H9 (cell line): ENCODE measurements around the gene LRG1. TPM values are rescaled to one million over a fixed set of nuclear protein-coding genes. Genes with fewer than 3 reads are reported as not detected.

Experiments used
- DNase-seq: peaks from one replicate; pipeline ENCODE4 v3.0.0-alpha.2; 2017
- H2AFZ ChIP-seq: one replicate; pipeline ENCODE4 v1.6.1; 2013; ENCODE audit warnings: mild to moderate bottlenecking, low read length, control low read depth, moderate library complexity
- H2AK5ac ChIP-seq: 2 replicates; pipeline ENCODE4 v1.6.1; 2013; ENCODE audit warnings: low read length, control low read depth, mixed read lengths; ENCODE audit not compliant: insufficient read length
- H2BK120ac ChIP-seq: one replicate; pipeline ENCODE4 v1.6.1; 2013; ENCODE audit warnings: low read depth, mild to moderate bottlenecking, low read length, control low read depth, inconsistent platforms; ENCODE audit not compliant: poor library complexity, severe bottlenecking
- H2BK12ac ChIP-seq: 2 replicates; pipeline ENCODE4 v1.6.1; 2013; ENCODE audit warnings: low read length, control low read depth, mixed read lengths, low read depth; ENCODE audit not compliant: insufficient read length
- H2BK15ac ChIP-seq: 2 replicates; pipeline ENCODE4 v1.6.1; 2013; ENCODE audit warnings: low read depth, low read length, control low read depth
- H2BK20ac ChIP-seq: one replicate; pipeline ENCODE4 v1.6.1; 2013; ENCODE audit warnings: low read depth, mild to moderate bottlenecking, low read length, control low read depth, inconsistent platforms; ENCODE audit not compliant: poor library complexity, severe bottlenecking
- H2BK5ac ChIP-seq: 2 replicates; pipeline ENCODE4 v1.6.1; 2013; ENCODE audit warnings: low read length, control low read depth, mixed read lengths; ENCODE audit not compliant: insufficient read length
- H3K14ac ChIP-seq: 2 replicates; pipeline ENCODE4 v1.6.1; 2013; ENCODE audit warnings: low read length, control low read depth; ENCODE audit not compliant: insufficient read depth
- H3K18ac ChIP-seq: 2 replicates; pipeline ENCODE4 v1.6.1; 2013; ENCODE audit warnings: low read depth, mild to moderate bottlenecking, mixed read lengths, low read length, control low read depth; ENCODE audit not compliant: insufficient read length
- H3K23ac ChIP-seq: 2 replicates; pipeline ENCODE4 v1.6.1; 2013; ENCODE audit warnings: low read length, control low read depth, mixed read lengths, low read depth; ENCODE audit not compliant: insufficient read length
- H3K23me2 ChIP-seq: 2 replicates; pipeline ENCODE4 v1.6.1; 2013; ENCODE audit warnings: low read depth, mild to moderate bottlenecking, mixed read lengths, low read length, control low read depth; ENCODE audit not compliant: insufficient read length, poor library complexity, severe bottlenecking
- H3K27ac ChIP-seq: 2 replicates; pipeline ENCODE4 v1.5.1; 2013; ENCODE audit warnings: low read length, control low read depth, mixed read lengths, low read depth; ENCODE audit not compliant: insufficient read length
- H3K27me3 ChIP-seq: 2 replicates; pipeline ENCODE4 v1.6.1; 2013; ENCODE audit warnings: low read length, control low read depth, inconsistent platforms; ENCODE audit not compliant: insufficient read depth
- H3K4ac ChIP-seq: 2 replicates; pipeline ENCODE4 v1.6.1; 2013; ENCODE audit warnings: low read depth, mild to moderate bottlenecking, control low read depth, inconsistent platforms, low read length, moderate library complexity
- H3K4me1 ChIP-seq: 2 replicates; pipeline ENCODE4 v1.6.1; 2013; ENCODE audit warnings: low read length, control low read depth, inconsistent platforms; ENCODE audit not compliant: insufficient read depth
- H3K4me2 ChIP-seq: 2 replicates; pipeline ENCODE4 v1.6.1; 2013; ENCODE audit warnings: low read length, control low read depth, mixed read lengths; ENCODE audit not compliant: insufficient read length, insufficient read depth
- H3K56ac ChIP-seq: 2 replicates; pipeline ENCODE4 v1.6.1; 2013; ENCODE audit warnings: low read depth, mild to moderate bottlenecking, mixed read lengths, low read length, control low read depth; ENCODE audit not compliant: insufficient read length
- H3K79me1 ChIP-seq: 2 replicates; pipeline ENCODE4 v1.6.1; 2013; ENCODE audit warnings: low read depth, mild to moderate bottlenecking, moderate library complexity, low read length, control low read depth, inconsistent platforms; ENCODE audit not compliant: insufficient read depth, poor library complexity, severe bottlenecking
- H3K79me2 ChIP-seq: 2 replicates; pipeline ENCODE4 v1.6.1; 2013; ENCODE audit warnings: low read length, control low read depth, inconsistent platforms; ENCODE audit not compliant: insufficient read depth
- H3K9ac ChIP-seq: 2 replicates; pipeline ENCODE4 v1.6.1; 2013; ENCODE audit warnings: low read length, control low read depth, mixed read lengths; ENCODE audit not compliant: insufficient read length; ENCODE audit errors: extremely low read depth
- H3K9me3 ChIP-seq: one replicate; pipeline ENCODE4 v1.6.1; 2013; ENCODE audit warnings: low read depth, low read length, inconsistent platforms; ENCODE audit not compliant: control insufficient read depth
- H3T11ph ChIP-seq: one replicate; pipeline ENCODE4 v1.6.1; 2013; ENCODE audit warnings: mild to moderate bottlenecking, low read length, control low read depth, inconsistent platforms
- H4K20me1 ChIP-seq: one replicate; pipeline ENCODE4 v1.6.1; 2013; ENCODE audit not compliant: control insufficient read depth, insufficient read length, insufficient read depth
- H4K5ac ChIP-seq: 2 replicates; pipeline ENCODE4 v1.6.1; 2013; ENCODE audit warnings: low read depth, mild to moderate bottlenecking, mixed read lengths, low read length, control low read depth; ENCODE audit not compliant: insufficient read length
- H4K8ac ChIP-seq: replicated peaks from 2 replicates; pipeline ENCODE4 v1.6.1; 2013; ENCODE audit warnings: low read length, control low read depth, mixed read lengths, low read depth; ENCODE audit not compliant: insufficient read length
- H4K91ac ChIP-seq: 2 replicates; pipeline ENCODE4 v1.6.1; 2013; ENCODE audit warnings: low read depth, mild to moderate bottlenecking, moderate library complexity, mixed read lengths, low read length, control low read depth; ENCODE audit not compliant: insufficient read length
- H3K27ac Mint-ChIP-seq, 3 experiments: 2 replicates in 2 of 3; 3 replicates in 1 of 3; pipeline ENCODE4 v1.8.0; 2020 to 2021; ENCODE audit warnings: mixed read lengths in 3 of 3, mild to moderate bottlenecking in 1 of 3, moderate library complexity in 1 of 3
- H3K27me3 Mint-ChIP-seq: 2 replicates; pipeline ENCODE4 v1.8.0; 2021; ENCODE audit warnings: low read depth, mild to moderate bottlenecking, moderate library complexity, mixed read lengths
- H3K36me3 Mint-ChIP-seq, 3 experiments: 2 replicates in 2 of 3; 3 replicates in 1 of 3; pipeline ENCODE4 v1.8.0; 2020 to 2021; ENCODE audit warnings: low read depth in 3 of 3, mixed read lengths in 3 of 3; ENCODE audit not compliant: insufficient read depth in 1 of 3
- H3K4me1 Mint-ChIP-seq, 2 experiments: 2 replicates each; pipeline ENCODE4 v1.8.0; 2020; ENCODE audit warnings: mixed read lengths in 2 of 2
- H3K4me3 Mint-ChIP-seq, 2 experiments: 2 replicates in 1 of 2; 3 replicates in 1 of 2; pipeline ENCODE4 v1.8.0; 2020 to 2021; ENCODE audit warnings: mild to moderate bottlenecking in 2 of 2, mixed read lengths in 2 of 2, moderate library complexity in 1 of 2
- H3K9me3 Mint-ChIP-seq, 2 experiments: 2 replicates in 1 of 2; 3 replicates in 1 of 2; pipeline ENCODE4 v1.8.0; 2020; ENCODE audit warnings: mild to moderate bottlenecking in 2 of 2, mixed read lengths in 2 of 2, moderate library complexity in 1 of 2
- CTCF ChIP-seq: fragments of 200-600 bp; sonication (generic); conservative IDR thresholded peaks from 3 replicates; pipeline ENCODE4 v1.8.0; 2021; ENCODE audit warnings: antibody characterized with exemption, mild to moderate bottlenecking
- WGBS: extraction: QIAGEN DNeasy Blood & Tissue Kit; methylation state at CpG from one replicate; pipeline ENCODE4 v1.1.7; 2013; ENCODE audit warnings: missing lambda C conversion rate, low lambda C conversion rate, mixed read lengths; ENCODE audit not compliant: insufficient read length; ENCODE audit errors: extremely low coverage; 5-methylcytosine and 5-hydroxymethylcytosine counted together
- total RNA-seq: library from RNA; stranded (reverse); gene quantifications from 2 replicates; pipeline ENCODE4 v1.2.1, GENCODE V29; 2021

LRG1 gene
- total RNA-seq, 1 experiment from 2014 or later, result 0.24 TPM

DNA sequence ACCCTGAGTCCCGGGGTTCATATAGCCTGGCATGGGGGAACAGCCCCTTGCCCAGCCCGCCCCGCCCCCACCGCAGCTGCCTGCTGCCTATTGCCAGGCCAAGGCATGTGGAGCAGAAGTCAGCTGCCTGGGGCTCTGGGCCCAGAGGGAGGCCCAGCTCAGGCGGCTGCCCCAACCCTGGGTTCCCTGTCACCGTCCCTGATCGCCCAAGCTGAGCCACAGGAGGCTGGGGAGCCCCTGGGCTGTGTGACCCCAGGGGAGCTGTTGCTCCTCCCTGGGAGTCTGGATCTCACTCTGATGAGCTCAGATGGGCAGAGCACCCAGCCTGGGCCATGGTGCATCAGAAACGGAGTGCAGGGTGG, 22.9 kb downstream of the LRG1 start:
- Histone ChIP-seq H3K56ac (no peak overlapping the region), H3K79me2 (no peaks in the 10 kb centered on the region), H3K27ac (no peak overlapping the region), H3K27me3 (peaks cover 3% of the 10 kb centered on the region; the same call in 1 of the 2 replicates), H3K9ac (no peak overlapping the region), H4K91ac (no peak overlapping the region), H2BK12ac (no peak overlapping the region), H3T11ph (no peak overlapping the region), H2BK20ac (no peak overlapping the region), H3K14ac (no peak overlapping the region), H4K20me1 (no peaks in the 10 kb centered on the region), H3K4me1 (no peaks in the 10 kb centered on the region), H2AK5ac (no peak overlapping the region), H4K5ac (no peak overlapping the region), H3K18ac (no peak overlapping the region), H2BK15ac (no peak overlapping the region), H2BK120ac (no peak overlapping the region), H3K23ac (no peak overlapping the region), H3K4me2 (no peak overlapping the region), H3K79me1 (no peaks in the 10 kb centered on the region), H2AFZ (no peak overlapping the region), H3K9me3 (no peaks in the 10 kb centered on the region), H4K8ac (no peak overlapping the region), H2BK5ac (no peak overlapping the region), H3K23me2 (no peaks in the 10 kb centered on the region), H3K4ac (no peak overlapping the region)
- Mint-ChIP-seq H3K27me3 (peaks cover 73% of the 10 kb centered on the region), H3K4me1 (peaks cover 3 to 7% of the 10 kb centered on the region in 2 experiments; a peak in 3 of 4 replicates), H3K36me3 (no peaks in the 10 kb centered on the region), H3K4me3 (no peak overlapping the region), H3K9me3 (0 out of 5 replicates have a peak, but pooled peaks cover 0 to 2% of the 10 kb centered on the region in 2 experiments), H3K27ac (no peak overlapping the region)
- DNase-seq, result no peak
- no CpG with 5 or more reads among the region's 8 CpGs for WGBS
- TF ChIP-seq CTCF, result no peak
